ENCODE measurements around the gene NPAT.

- TF ChIP-seq EP300 (IDR thresholded peaks at IDR 0.05; ENCODE audit: low read length) (no peak), ELF4 (CRISPR knock-in tag; IDR thresholded peaks at IDR 0.05) (no peak), KAT7 (CRISPR knock-in tag; IDR thresholded peaks at IDR 0.05; ENCODE audit: borderline replicate concordance) (no peak), POLR2AphosphoS5 (IDR thresholded peaks at IDR 0.05; ENCODE audit: control insufficient read depth, insufficient read depth, low read depth, low read length) (no peak), GATAD2B (IDR thresholded peaks at IDR 0.05; ENCODE audit: borderline replicate concordance) (no peak), ARID3A (IDR thresholded peaks at IDR 0.05; ENCODE audit: borderline replicate concordance, low read depth, low read length) (no peak), IRF1 (CRISPR knock-in tag; IDR thresholded peaks at IDR 0.05; ENCODE audit: borderline replicate concordance) (no peak), NUFIP1 (IDR thresholded peaks at IDR 0.05; ENCODE audit: partially characterized antibody) (no peak), MTF1 (CRISPR knock-in tag; IDR thresholded peaks at IDR 0.05; ENCODE audit: borderline replicate concordance) (no peak), FOXP4 (CRISPR knock-in tag; IDR thresholded peaks at IDR 0.05; ENCODE audit: borderline replicate concordance) (no peak), ZNF384 (IDR thresholded peaks at IDR 0.05; ENCODE audit: low read depth, low read length) (no peak), RBM14 (IDR thresholded peaks at IDR 0.05; ENCODE audit: borderline replicate concordance, insufficient read depth, low read depth, low read length) (no peak), EGR1 (conservative IDR thresholded peaks at IDR 0.05) (no peak)
Observed at GRCh38 chr11:108193725-108194124, 28.7 kb downstream of the NPAT start.

Measured in K562 (cell line).